GM21786 (cell line): ENCODE measurements around the gene SLC47A2.
"Not testable (repeated sequence)": the region's sequence is repeated elsewhere in the genome, so short reads cannot be mapped to it uniquely, and the experiment has no call there.

ENCODE experiments used
- ATAC-seq: cut with Tn5 transposase; IDR thresholded peaks from one replicate; pipeline ENCODE4 v1.9.1; 2021; ENCODE audit not compliant: unreplicated experiment

Gene SLC47A2

DNA sequence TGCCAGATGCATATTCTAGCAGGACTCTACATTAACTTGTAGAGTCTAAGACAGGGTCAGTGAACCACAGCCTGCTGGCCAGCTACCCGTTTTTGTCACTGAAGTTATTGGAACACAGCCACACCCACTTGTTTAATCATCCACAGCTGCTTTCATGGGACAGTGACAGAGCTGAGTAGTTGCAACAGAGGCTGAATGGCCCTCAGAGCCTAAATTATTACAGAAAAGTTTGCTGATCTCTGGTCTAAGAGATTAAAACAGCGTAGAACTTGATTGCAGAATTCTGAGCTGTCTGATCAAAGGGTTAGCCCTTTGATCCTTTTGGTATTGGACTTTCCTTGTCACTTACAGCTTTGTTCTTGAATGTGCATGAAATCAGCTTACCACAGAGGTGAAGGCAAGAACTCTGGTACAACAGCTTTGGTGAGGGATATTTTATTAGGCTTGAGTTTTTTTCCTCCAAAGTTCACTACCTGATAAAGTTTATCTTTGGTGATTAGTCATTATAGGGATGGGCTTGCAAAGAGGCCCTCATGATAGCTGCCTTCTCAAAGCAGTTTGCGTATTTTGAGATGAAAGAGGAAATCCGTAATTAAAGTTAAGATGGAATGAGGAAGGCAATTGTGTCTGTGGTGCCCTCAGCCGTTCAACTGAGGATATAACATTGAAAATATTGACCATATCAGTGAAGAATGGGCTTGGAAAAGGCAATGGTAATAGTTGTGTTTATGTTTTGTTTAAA is 44.2 kb downstream of the SLC47A2 start:
- ATAC-seq = no peak

DNA sequence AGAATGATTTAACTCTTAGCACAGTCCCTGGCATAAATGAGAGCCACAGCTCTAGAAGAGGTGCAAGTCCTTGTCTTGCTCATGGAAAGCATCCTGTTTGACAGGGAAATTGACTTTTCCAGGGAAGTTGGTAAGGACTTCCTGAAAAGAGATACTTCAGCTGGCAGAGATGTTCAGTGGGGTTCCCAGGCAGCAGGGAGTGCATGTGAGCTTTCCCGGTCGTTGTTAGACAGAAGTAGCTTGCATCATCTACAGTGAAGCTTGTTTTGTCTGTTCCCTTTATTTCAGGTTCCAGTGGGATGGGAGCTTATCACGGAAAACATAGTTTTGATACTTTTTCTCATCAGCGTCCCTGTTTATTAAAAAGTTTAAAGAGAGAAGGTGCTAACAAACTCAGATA is 45.0 kb downstream of the SLC47A2 start:
- no peak for ATAC-seq

DNA sequence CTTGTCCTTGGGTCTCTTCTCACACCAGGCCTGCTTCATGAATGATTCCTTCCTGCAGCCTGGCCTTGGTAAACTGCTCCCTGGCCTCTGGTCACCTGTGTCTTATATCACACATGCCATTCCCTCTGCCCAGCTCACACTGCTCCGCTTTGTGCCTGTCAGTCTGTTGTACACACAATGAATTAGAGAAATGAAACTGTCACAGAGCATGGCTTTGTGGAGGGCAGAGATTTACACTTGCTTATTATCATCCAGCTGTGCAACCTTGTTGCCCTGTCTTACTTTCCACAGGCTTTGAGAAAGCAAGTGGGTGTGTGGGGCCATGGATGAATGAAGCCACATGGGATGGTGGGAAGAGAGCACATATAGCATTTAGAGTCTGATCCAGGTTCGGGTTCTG is 45.5 kb downstream of the SLC47A2 start:
- no peak for ATAC-seq

DNA sequence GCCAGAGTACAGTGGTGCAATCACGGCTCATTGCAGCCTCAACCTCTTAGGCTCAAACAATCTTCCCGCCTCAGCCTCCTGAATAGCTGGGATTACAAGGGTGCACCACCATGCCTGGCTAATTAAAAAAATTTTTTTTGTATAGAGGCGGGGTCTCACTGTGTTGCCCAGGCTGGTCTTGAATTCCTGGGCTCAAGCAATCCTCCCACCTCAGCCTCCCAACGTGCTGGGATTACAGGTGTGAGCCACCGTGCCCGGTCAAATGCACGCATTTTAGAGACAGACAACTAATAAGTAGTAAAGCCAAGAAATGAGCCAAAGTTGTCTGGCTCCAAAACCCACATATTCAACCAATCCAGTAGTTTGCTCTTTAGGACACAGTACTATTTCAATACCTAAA is 46.7 kb downstream of the SLC47A2 start:
- not testable (repeated sequence) for ATAC-seq

DNA sequence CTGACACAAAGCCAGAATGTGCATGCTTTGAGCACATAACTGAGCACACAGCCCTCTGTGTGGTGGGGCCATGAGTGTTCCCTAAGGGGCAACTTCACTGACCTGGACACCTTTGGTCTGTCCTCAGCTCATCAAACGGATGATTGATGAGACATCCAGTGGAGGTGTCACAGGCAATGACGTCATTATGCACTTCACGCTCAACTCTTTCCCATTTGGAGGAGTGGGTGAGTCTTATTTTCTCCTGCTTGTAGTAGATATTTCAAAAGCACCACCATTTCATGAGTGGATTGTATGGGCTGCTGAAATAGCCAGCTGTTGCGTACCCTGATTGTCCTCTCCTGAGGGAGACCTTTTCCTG is 51.6 kb downstream of the SLC47A2 start:
- no peak for ATAC-seq

DNA sequence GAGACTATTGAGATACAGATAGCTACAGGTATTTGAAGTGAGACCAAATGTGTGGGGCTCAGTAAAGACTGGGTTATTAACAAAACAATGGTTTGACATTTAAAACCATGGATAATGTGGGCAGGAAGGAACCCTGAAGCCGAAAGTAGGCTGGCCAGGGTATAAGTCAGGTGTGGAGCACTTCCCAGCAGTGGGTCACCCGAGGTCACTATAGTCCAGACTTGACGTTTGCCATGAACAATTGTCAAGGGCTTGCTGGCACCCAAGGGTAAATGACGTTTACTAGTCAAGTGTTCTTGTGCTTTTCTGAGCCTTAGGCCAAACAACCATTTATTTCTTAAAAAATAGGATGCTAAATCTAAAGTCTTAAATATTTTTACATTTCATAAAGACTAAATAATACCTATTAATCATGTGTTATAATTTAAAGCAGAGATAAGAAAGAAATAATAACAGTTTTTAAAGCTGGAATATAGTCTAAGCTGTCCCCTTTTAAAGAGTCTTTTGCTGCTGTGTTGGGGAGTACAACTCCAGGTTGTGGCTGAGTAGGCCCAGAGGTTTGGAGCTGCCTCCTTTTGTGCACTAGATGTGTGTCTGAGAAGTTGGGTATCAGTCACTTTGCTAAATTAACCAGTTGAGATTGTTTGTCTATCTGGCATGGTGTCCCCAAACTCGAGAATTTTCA is 52.1 kb downstream of the SLC47A2 start:
- ATAC-seq = no peak

DNA sequence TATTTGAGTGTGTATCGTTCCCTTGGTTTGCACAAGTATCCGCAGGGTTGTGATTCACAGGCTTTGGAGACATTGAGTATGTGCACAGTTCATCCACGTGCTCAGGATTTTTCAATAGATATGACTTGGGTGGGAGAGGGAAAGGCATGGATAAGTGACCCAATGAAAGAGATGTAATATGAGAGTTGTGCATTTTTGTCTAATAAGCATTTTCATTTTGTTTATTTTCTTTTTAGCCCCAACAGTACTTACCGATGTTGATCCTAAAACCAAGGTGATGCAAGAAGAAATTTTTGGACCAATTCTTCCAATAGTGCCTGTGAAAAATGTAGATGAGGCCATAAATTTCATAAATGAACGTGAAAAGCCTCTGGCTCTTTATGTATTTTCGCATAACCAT is 53.3 kb downstream of the SLC47A2 start:
- no peak for ATAC-seq

DNA sequence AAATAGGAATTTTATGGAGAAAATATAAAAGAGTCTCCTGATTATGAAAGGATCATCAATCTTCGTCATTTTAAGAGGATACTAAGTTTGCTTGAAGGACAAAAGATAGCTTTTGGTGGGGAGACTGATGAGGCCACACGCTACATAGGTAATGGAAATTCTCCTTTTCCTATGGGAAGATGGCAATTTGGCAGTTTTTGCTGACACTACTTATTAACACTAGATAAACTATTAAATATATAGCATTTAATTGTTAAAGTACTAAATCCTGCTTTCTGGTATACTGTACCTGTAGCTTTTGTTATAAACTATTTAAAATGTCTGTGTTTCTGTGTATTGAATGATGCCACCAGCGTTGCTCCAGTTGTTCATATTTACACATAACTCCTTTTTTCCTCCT is 55.3 kb downstream of the SLC47A2 start:
- ATAC-seq = no peak

DNA sequence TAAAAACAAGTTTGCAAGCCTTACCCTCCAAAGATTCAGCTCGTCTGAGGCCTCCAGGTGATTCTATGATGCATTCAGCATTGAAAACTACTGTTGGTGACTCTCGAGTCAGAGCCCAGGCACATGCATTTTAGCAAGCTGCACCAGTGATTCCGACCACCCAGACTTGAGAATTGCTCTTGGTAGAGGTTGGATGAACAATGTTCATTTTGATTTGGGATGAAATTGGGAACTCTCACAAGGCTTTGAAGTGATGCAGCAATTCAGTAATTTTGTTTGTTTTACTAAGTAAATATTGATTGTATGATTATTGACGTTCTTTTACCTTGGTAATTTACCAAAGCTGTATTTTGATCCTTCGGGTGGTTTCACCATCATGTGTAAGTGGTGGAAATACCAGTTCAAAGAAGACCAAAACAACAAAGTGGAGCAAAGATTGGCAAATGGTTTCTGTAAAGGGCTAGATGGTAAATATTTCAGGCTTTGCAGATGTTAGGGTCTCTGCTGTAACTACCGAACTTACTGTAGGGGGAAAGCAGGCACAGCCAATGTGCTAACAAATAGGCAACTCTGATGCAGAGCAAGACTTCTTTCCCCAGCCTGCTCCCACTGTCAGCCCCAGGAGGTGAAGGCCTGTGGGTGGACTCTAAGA is 56.0 kb downstream of the SLC47A2 start:
- no peak for ATAC-seq

DNA sequence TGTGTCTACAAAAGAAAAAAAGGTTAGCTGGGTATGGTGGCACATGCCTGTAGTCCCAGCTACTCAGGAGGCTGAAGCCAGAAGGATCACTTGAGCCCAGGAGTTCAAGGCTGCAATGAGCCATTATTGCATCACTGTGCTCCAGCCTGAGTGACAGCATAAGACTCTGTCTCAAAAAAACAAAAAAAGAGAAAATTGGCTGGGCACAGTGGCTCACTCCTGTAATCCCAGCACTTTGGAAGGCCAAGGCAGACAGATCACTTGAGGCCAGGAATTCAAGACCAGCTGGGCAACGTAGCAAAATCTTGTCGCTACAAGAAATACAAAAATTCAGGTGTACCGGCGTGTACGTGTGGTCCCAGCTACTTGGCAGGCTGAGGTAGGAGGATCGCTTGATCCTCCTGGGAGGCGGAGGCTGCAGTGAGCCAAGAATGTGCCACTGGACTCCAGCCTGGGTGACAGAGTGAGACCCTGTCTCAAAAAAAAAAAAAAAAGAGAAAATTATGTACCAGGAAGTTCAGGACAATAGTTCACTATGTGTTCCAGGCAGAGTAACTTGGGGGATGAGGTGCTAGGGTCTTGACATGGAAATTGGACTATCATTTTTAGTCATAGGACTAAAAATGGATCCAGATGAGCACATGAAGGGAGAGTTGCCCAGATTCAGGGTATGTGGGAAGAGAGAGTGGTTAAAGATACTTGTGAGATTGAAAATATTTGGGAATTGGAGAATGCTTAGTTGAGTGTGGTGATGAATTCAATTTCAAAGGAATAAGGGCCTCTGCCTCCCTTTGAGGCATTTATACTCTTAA is 56.8 kb downstream of the SLC47A2 start:
- ATAC-seq = no peak

DNA sequence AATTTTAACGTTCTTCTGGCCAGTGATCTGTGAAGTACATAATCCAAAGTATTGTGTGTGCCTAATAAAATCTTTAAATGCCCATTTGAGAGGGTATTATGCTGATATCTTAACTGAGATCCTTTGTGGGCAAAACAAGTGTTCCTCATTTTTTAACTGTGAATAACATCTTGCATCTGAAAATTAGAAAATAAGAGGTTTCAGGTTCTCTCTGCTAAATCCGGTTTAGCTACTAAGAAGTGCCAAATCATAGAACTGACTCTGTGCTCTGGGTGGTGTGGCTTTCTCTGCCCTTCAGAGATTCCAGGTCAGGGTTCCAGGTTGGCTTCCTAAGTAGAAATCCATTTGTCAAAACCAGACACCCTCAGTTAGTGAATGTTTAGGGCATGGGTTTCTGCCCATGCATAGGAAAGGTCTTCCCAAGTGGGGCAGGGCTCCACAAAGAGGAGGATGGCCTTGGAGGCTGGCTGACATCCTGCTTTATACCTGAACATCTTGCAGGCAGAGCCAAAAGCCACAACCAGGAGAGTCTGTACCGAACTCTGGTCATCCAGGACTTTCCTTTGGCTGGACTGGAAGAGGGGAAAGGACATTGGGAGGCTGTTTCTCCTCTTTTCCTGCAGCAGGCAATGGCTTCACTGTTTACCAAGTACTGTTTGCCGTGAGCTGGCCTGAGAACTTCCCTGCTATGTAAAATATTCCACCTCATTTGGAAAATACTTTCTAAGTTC is 59.4 kb downstream of the SLC47A2 start:
- ATAC-seq = no peak

DNA sequence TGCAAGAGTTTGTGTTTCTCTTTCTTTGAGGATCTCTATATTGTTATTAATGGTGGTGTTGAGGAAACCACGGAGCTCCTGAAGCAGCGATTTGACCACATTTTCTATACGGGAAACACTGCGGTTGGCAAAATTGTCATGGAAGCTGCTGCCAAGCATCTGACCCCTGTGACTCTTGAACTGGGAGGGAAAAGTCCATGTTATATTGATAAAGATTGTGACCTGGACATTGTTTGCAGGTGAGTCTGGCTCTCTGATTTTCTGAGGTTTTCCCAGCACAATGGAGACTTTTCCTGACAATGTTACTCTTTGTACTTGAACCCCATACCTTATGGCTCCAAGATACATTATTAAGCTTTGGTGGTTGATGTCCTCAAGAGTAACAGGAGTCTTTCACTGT is 60.0 kb downstream of the SLC47A2 start:
- no peak for ATAC-seq

DNA sequence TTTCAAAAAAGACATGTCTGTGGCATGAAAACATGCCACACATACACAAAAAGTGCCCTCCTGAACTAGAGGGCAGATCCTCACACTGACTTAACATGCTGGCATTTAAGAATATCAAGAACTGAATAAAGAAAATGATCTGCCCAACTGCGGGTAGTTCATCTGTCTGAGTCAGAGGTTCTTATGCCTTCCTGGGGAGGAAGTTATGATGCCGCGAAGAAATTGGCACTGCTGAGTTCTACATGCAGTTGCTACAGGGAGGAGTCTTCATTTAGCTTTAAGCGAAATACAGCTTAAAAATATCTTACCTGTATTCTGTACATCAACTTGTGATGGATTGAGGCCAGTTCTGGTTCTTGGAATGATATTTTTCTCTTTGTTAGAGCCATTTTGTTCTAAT is 61.5 kb downstream of the SLC47A2 start:
- ATAC-seq = no peak

DNA sequence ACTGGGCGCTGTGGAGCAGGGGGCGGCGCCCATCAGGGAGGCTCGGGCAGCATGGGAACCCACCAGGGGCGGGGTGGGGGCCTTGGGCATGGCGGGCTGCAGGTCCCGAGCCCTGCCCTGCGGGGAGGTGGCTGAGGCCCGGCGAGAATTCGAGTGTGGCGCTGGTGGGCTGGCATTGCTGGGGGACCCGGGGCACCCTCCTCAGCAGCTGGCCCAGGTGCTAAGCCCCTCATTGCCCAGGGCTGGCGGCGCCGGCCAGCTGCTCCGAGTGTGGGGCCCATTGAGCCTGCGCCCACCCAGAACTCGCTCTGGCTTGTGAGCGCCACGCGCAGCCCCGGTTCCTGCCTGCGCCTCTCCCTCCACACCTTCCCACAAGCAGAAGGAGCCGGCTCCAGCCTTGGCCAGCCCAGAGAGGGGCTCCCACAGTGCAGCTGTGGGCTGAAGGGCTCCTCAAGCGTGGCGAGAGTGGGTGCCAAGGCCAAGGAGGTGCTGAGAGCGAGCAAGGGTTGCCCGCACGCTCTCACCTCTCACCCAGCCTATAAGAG is 62.0 kb downstream of the SLC47A2 start:
- no peak for ATAC-seq

DNA sequence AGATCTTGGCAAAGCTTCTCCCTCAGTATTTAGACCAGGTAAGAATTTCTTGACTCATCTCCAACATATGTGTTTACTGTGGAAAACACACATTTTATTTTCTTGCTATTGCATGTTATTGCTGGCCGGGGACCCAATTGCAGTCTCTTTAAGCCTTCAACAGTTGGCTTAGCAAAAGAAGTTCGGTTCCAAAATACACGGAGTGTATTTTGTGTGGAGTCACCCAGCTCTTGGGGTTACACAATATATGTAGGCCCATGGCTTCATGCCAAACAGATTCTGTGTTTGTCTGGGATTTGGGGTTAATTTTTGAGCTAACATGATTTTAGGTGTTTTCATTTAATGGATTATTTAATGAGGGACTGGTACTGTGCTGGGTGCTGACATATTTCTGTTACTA is 63.8 kb downstream of the SLC47A2 start:
- no peak for ATAC-seq

DNA sequence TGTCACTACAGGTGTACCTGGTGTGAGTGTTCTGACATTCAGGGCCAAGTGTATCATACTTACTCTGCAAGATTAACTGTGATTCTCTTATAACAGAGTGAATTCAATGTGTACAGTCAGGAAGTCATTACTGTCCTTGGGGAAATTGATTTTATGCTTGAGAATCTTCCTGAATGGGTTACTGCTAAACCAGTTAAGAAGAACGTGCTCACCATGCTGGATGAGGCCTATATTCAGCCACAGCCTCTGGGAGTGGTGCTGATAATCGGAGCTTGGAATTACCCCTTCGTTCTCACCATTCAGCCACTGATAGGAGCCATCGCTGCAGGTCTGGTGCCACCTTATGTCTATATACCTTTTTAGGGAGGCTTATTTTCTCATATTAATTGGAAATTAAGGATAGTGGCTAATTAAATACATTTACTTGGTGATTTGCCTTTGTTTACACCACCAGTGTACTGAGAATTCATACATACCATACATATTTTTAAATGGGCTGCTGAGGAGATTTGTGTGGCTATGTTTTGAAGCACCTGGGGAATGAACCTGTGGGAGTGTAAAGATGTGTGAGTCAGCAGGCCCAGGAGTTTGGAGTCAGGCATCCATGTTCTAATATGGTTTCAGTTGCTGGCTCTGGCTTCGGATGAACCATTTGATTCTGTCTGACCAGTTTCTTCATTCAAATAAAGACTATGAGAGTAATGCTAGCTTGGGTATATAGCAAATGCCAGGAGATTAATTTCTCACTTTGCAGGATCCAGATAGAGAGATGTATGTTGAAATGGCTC is 64.7 kb downstream of the SLC47A2 start:
- no peak for ATAC-seq

DNA sequence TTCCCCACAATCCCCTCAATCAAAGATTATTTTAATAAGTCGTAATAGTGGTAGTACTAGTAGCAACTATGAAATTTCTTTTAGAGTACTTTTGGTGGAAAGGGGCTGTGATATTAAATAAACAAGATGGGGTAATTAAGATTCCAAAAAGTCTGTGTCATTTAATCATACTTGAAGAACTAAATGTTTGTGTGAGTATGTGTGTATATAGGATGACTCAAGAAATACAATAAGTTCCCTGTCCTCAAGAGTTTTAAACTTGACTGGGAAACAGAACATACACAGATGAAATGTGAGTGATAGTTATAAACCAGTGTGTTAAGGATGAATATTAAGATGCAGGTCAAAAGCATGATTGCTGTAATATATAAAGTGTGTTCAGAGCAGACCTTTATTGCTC is 65.6 kb downstream of the SLC47A2 start:
- ATAC-seq = no peak

DNA sequence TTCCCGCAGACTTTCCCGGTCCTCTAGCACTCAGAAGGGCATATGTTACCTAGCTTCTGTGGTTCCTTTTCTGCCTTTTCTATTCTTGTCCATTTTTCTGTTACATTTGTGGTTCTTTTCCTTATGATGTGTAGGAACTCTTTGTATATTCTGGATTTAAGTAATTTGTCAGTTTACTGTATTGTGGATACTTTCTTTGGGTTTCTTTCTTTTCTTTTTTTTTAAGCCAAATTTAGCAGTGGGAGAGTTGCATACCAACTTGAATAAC is 67.2 kb downstream of the SLC47A2 start:
- ATAC-seq = no peak

DNA sequence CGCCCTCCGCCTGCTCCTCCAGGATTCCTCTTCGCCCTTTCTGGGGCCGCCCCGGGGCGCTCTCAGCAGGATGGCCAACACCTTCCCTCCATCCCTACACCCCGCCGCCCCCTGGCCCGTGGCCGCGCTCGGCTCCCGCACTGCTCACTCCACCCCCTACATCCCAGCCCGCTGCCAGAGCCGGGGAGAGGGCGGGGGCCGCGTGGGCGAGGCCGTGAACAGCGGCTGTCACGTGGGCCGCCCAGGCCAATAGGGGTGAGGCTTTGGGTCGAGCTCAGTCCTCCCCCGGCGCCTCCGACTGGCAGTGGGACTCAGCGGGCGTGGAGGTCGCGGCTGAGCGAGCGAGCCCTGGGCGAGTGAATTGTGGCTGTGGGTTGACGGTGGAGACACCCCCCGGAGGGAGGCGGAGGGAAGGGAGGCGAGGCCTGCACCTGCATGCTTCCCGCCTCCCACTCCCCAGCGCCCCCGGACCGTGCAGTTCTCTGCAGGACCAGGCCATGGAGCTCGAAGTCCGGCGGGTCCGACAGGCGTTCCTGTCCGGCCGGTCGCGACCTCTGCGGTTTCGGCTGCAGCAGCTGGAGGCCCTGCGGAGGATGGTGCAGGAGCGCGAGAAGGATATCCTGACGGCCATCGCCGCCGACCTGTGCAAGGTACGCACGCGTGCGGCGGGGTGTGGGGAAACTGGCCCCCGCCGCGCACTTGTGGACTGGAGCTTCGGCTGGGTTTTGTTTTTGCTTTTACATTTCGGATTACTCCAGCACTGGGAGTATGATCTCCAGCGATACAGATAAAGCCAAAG is 67.7 kb downstream of the SLC47A2 start, which contains the start of gene ALDH3A2:
Gene ALDH3A2, plus strand, starts transcription at position 277 of the 799 bp plus-strand sequence. Its CDS starts 221 bp downstream, at position 498.
- peak; percentile 89 for ATAC-seq
